ENCODE data around the gene USP5.

- TF ChIP-seq CTCF (IDR thresholded peaks at IDR 0.05; ENCODE audit: insufficient read depth, low read depth, low read length), result no peak
- TF ChIP-seq EZH2 (IDR thresholded peaks at IDR 0.05; ENCODE audit: insufficient read depth, low read length), result no peak
Measured at GRCh38 chr12:6914246-6914946, 62.4 kb downstream of the USP5 start, which contains the start of gene ENO2.

Data from astrocyte (in vitro differentiated cells and primary cell).